Fibroblast of lung (primary cell): ENCODE measurements around the gene DLGAP1.

ENCODE experiments used
- CTCF ChIP-seq, 2 donors: IDR thresholded peaks in 1 of 2; conservative IDR thresholded peaks in 1 of 2; 1 replicate in 1 of 2; 2 replicates in 1 of 2; pipeline ENCODE4 v1.5.1; 2011 to 2012; ENCODE audit warnings: low read length in 2 of 2, control low read depth in 1 of 2, inconsistent platforms in 1 of 2, low read depth in 1 of 2, mild to moderate bottlenecking in 1 of 2
- EZH2 ChIP-seq: IDR thresholded peaks from 2 replicates; pipeline ENCODE4 v1.5.1; 2012; ENCODE audit warnings: low read length, control low read depth, mild to moderate bottlenecking; ENCODE audit errors: missing control alignments

- TF ChIP-seq CTCF (conservative IDR thresholded peaks at IDR 0.05 in 1 of 2, IDR thresholded peaks at IDR 0.05 in 1 of 2; ENCODE audit: low read depth in 1 of 2, low read length in 2 of 2) (no peak), EZH2 (no peak)
Measured at GRCh38 chr18:3757361-3757760, 697.7 kb downstream of the DLGAP1 start.
